HepG2 (cell line): ENCODE results near the gene NFKBIL1. TPM values are rescaled to one million over a fixed set of nuclear protein-coding genes. Genes with fewer than 3 reads are reported as not detected.

Source experiments
- ATAD3A ChIP-seq: sonication (generic); formaldehyde crosslinking; IDR thresholded peaks from 2 replicates; pipeline ENCODE4 v1.4.0; 2020; ENCODE audit warnings: missing genetic modification reagents
- CSRNP2 ChIP-seq: sonication (generic); formaldehyde crosslinking; conservative IDR thresholded peaks from 2 replicates; pipeline ENCODE4 v1.8.0; 2022; ENCODE audit warnings: low read depth, missing genetic modification reagents
- JUND ChIP-seq: sonication (generic); formaldehyde crosslinking; IDR thresholded peaks from 2 replicates; pipeline ENCODE4 v1.8.0; 2022; ENCODE audit warnings: mild to moderate bottlenecking, missing genetic modification reagents
- KLF13 ChIP-seq: sonication (generic); formaldehyde crosslinking; IDR thresholded peaks from 2 replicates; pipeline ENCODE4 v1.4.0; 2020; ENCODE audit warnings: mild to moderate bottlenecking, missing genetic modification reagents
- NFKB2 ChIP-seq: sonication (generic); formaldehyde crosslinking; IDR thresholded peaks from 2 replicates; pipeline ENCODE4 v1.4.0; 2020; ENCODE audit warnings: missing genetic modification reagents, borderline replicate concordance
- NR2C2 ChIP-seq: sonication (generic); formaldehyde crosslinking; IDR thresholded peaks from 2 replicates; pipeline ENCODE4 v1.4.0; 2020; ENCODE audit warnings: missing genetic modification reagents, mild to moderate bottlenecking, moderate library complexity, borderline replicate concordance
- NRL ChIP-seq: sonication (generic); formaldehyde crosslinking; IDR thresholded peaks from 2 replicates; pipeline ENCODE4 v1.5.0; 2020; ENCODE audit warnings: missing genetic modification reagents, mild to moderate bottlenecking, moderate library complexity, borderline replicate concordance
- PHF5A ChIP-seq: IDR thresholded peaks from one replicate; pipeline ENCODE4 v1.6.1; 2018; ENCODE audit warnings: low read depth, missing genetic modification reagents; ENCODE audit not compliant: unreplicated experiment
- RFXAP ChIP-seq: sonication (generic); formaldehyde crosslinking; IDR thresholded peaks from 2 replicates; pipeline ENCODE4 v1.4.0; 2020; ENCODE audit warnings: missing genetic modification reagents, borderline replicate concordance
- TEF ChIP-seq: sonication (generic); formaldehyde crosslinking; IDR thresholded peaks from 2 replicates; pipeline ENCODE4 v1.5.0; 2020; ENCODE audit warnings: missing genetic modification reagents
- YEATS2 ChIP-seq: sonication (generic); formaldehyde crosslinking; IDR thresholded peaks from 2 replicates; pipeline ENCODE4 v1.4.0; 2020; ENCODE audit warnings: missing genetic modification reagents, borderline replicate concordance
- ZBTB49 ChIP-seq: sonication (generic); formaldehyde crosslinking; IDR thresholded peaks from 2 replicates; pipeline ENCODE4 v1.4.0; 2020; ENCODE audit warnings: missing genetic modification reagents, borderline replicate concordance
- ZC3H4 ChIP-seq: sonication (generic); formaldehyde crosslinking; IDR thresholded peaks from 2 replicates; pipeline ENCODE4 v1.4.0; 2020; ENCODE audit warnings: missing genetic modification reagents, borderline replicate concordance
- ZNF12 ChIP-seq: sonication (generic); formaldehyde crosslinking; IDR thresholded peaks from 2 replicates; pipeline ENCODE4 v1.5.0; 2020; ENCODE audit warnings: missing genetic modification reagents
- ZNF576 ChIP-seq: sonication (generic); formaldehyde crosslinking; IDR thresholded peaks from 2 replicates; pipeline ENCODE4 v1.4.0; 2020; ENCODE audit warnings: mild to moderate bottlenecking, missing genetic modification reagents
- ZNF615 ChIP-seq: sonication (generic); formaldehyde crosslinking; IDR thresholded peaks from 2 replicates; pipeline ENCODE4 v1.5.0; 2020; ENCODE audit warnings: mild to moderate bottlenecking, missing genetic modification reagents, borderline replicate concordance
- ZNF687 ChIP-seq: sonication (generic); formaldehyde crosslinking; IDR thresholded peaks from 2 replicates; pipeline ENCODE4 v1.5.1; 2020; ENCODE audit warnings: mild to moderate bottlenecking, missing genetic modification reagents, moderate library complexity
- ZNF780A ChIP-seq: sonication (generic); formaldehyde crosslinking; IDR thresholded peaks from 2 replicates; pipeline ENCODE4 v1.8.0; 2022; ENCODE audit warnings: mild to moderate bottlenecking, missing genetic modification reagents, moderate library complexity
- ZNF781 ChIP-seq: sonication (generic); formaldehyde crosslinking; IDR thresholded peaks from 2 replicates; pipeline ENCODE4 v1.5.1; 2020; ENCODE audit warnings: borderline replicate concordance, mild to moderate bottlenecking, missing genetic modification reagents; ENCODE audit errors: not compliant biosample characterization
- polyA plus RNA-seq, 8 experiments: library from polyadenylated mRNA; depleted of rRNA in 3 of 8; stranded (reverse) in 7 of 8; unstranded in 1 of 8; fragments of >200 nt; fragmentation: Illumina TruSeq in 4 of 8; extraction: Trizol in 4 of 8; gene quantifications; 2 replicates each; pipeline versions ENCODE4 v1.2.1 to v1.2.3, GENCODE V29; 2011 to 2016; ENCODE audit warnings: low read depth in 4 of 8, missing spikeins in 1 of 8, mixed read lengths in 1 of 8; ENCODE audit not compliant: insufficient read depth in 1 of 8
- total RNA-seq, 5 experiments: library from RNA; depleted of rRNA; stranded (reverse); fragments of >200 nt; fragmentation: Illumina TruSeq; extraction: Trizol; gene quantifications; 2 replicates each; pipeline ENCODE4 v1.2.3, GENCODE V29; 2016; ENCODE audit warnings: low read depth in 1 of 5

NFKBIL1 gene
- total and polyA plus RNA-seq, 2 of the 13 experiments (the other 11 are each of a cell fraction or from before 2014, with no cell fraction given) = 9.7 to 19.5 TPM

- TF ChIP-seq ZNF687 (CRISPR knock-in tag) (peak; percentile 49; the same call in 1 of the 2 replicates), CSRNP2 (CRISPR knock-in tag) (no peak), ZNF615 (0 out of 2 replicates have a peak, but pooled peaks have one; percentile 28), ATAD3A (no peak), KLF13 (CRISPR knock-in tag) (0 out of 2 replicates have a peak, but pooled peaks have one; percentile 80), JUND (CRISPR knock-in tag) (no peak), ZNF12 (no peak), ZNF781 (CRISPR knock-in tag) (no peak), YEATS2 (CRISPR knock-in tag) (peak; percentile 75; the same call in 1 of the 2 replicates), NR2C2 (CRISPR knock-in tag) (no peak), ZNF576 (no peak), NFKB2 (CRISPR knock-in tag) (peak; percentile 43; the same call in 1 of the 2 replicates), RFXAP (CRISPR knock-in tag) (0 out of 2 replicates have a peak, but pooled peaks have one; percentile 5), ZNF780A (no peak), PHF5A (CRISPR knock-in tag) (no peak), NRL (CRISPR knock-in tag) (no peak), ZC3H4 (CRISPR knock-in tag) (no peak), ZBTB49 (CRISPR knock-in tag) (no peak), TEF (CRISPR knock-in tag) (no peak)
Measured at GRCh38 chr6:31547727-31548543, 527 bp downstream of the NFKBIL1 start (continued).
